Measurements from ENCODE around the gene MYH3.

GRCh38 chr17:10614536-10615155 lies 42.5 kb downstream of the MYH3 start:
- TF ChIP-seq CTCF (IDR thresholded peaks at IDR 0.05; ENCODE audit: low read depth, low read length, poor library complexity, severe bottlenecking): peak; percentile 62
- TF ChIP-seq EZH2phosphoT487 (IDR thresholded peaks at IDR 0.05; ENCODE audit: borderline replicate concordance, low read length): no peak

Data from DOHH2 (cell line).